ENCODE data around the gene ATG16L2.

ATG16L2 gene

GRCh38 chr11:72860010-72860409 is 45.8 kb downstream of the ATG16L2 start:
- no peaks in the 10 kb centered on the region for H3K27me3 ChIP-seq (ENCODE audit: control insufficient read depth, insufficient read depth, low read length)
- peaks cover 26% of the 10 kb centered on the region for H3K4me1 ChIP-seq (ENCODE audit: control insufficient read depth, insufficient read depth, low read length)
- no peak overlapping the region for H3K4me3 ChIP-seq (ENCODE audit: low read length)
- no peaks in the 10 kb centered on the region for H3K9me3 ChIP-seq (replicated peaks; ENCODE audit: low read length)
- no peak overlapping the region for H3K4me2 ChIP-seq (ENCODE audit: low read length)
- no peak overlapping the region for H3K9ac ChIP-seq (ENCODE audit: low read depth, low read length)
- no peaks in the 10 kb centered on the region for H3K36me3 ChIP-seq (ENCODE audit: insufficient read depth, low read length)

GRCh38 chr11:72860592-72860991 is 46.4 kb downstream of the ATG16L2 start:
- H3K4me1 ChIP-seq (ENCODE audit: control insufficient read depth, insufficient read depth, low read length), result peaks cover 31% of the 10 kb centered on the region
- H3K4me3 ChIP-seq (ENCODE audit: low read length), result no peak overlapping the region
- H3K9ac ChIP-seq (ENCODE audit: low read depth, low read length), result no peak overlapping the region
- H3K36me3 ChIP-seq (ENCODE audit: insufficient read depth, low read length), result no peaks in the 10 kb centered on the region
- no peaks in the 10 kb centered on the region for H3K9me3 ChIP-seq (replicated peaks; ENCODE audit: low read length)
- no peak overlapping the region for H3K4me2 ChIP-seq (ENCODE audit: low read length)
- H3K27me3 ChIP-seq (ENCODE audit: control insufficient read depth, insufficient read depth, low read length), result no peaks in the 10 kb centered on the region

GRCh38 chr11:72863091-72863490 is 48.9 kb downstream of the ATG16L2 start:
- H3K9me3 ChIP-seq (replicated peaks; ENCODE audit: low read length), result no peaks in the 10 kb centered on the region
- H3K4me2 ChIP-seq (ENCODE audit: low read length), result no peak overlapping the region
- no peak overlapping the region for H3K4me3 ChIP-seq (ENCODE audit: low read length)
- H3K27me3 ChIP-seq (ENCODE audit: control insufficient read depth, insufficient read depth, low read length), result no peaks in the 10 kb centered on the region
- H3K36me3 ChIP-seq (ENCODE audit: insufficient read depth, low read length), result peaks cover 9% of the 10 kb centered on the region
- H3K9ac ChIP-seq (ENCODE audit: low read depth, low read length), result no peak overlapping the region
- H3K4me1 ChIP-seq (ENCODE audit: control insufficient read depth, insufficient read depth, low read length), result peaks cover 24% of the 10 kb centered on the region

GRCh38 chr11:72863916-72864315 is 49.7 kb downstream of the ATG16L2 start:
- H3K4me2 ChIP-seq (ENCODE audit: low read length), result no peak overlapping the region
- H3K27me3 ChIP-seq (ENCODE audit: control insufficient read depth, insufficient read depth, low read length), result no peaks in the 10 kb centered on the region
- peaks cover 9% of the 10 kb centered on the region for H3K36me3 ChIP-seq (ENCODE audit: insufficient read depth, low read length)
- H3K9me3 ChIP-seq (replicated peaks; ENCODE audit: low read length), result no peaks in the 10 kb centered on the region
- no peak overlapping the region for H3K9ac ChIP-seq (ENCODE audit: low read depth, low read length)
- H3K4me3 ChIP-seq (ENCODE audit: low read length), result no peak overlapping the region
- H3K4me1 ChIP-seq (ENCODE audit: control insufficient read depth, insufficient read depth, low read length), result peaks cover 24% of the 10 kb centered on the region

GRCh38 chr11:72864702-72865655 is 50.8 kb downstream of the ATG16L2 start:
- H3K4me2 ChIP-seq (ENCODE audit: low read length), result peak overlapping the region; percentile 66
- no peaks in the 10 kb centered on the region for H3K9me3 ChIP-seq (replicated peaks; ENCODE audit: low read length)
- H3K36me3 ChIP-seq (ENCODE audit: insufficient read depth, low read length), result peaks cover 9% of the 10 kb centered on the region
- no peaks in the 10 kb centered on the region for H3K27me3 ChIP-seq (ENCODE audit: control insufficient read depth, insufficient read depth, low read length)
- H3K4me1 ChIP-seq (ENCODE audit: control insufficient read depth, insufficient read depth, low read length), result peaks cover 24% of the 10 kb centered on the region
- H3K4me3 ChIP-seq (ENCODE audit: low read length), result no peak overlapping the region
- no peak overlapping the region for H3K9ac ChIP-seq (ENCODE audit: low read depth, low read length)

- H3K9ac ChIP-seq (ENCODE audit: low read depth, low read length), result no peak overlapping the region
- H3K36me3 ChIP-seq (ENCODE audit: insufficient read depth, low read length), result peaks cover 9% of the 10 kb centered on the region
- no peak overlapping the region for H3K4me2 ChIP-seq (ENCODE audit: low read length)
- H3K4me3 ChIP-seq (ENCODE audit: low read length), result no peak overlapping the region
- H3K4me1 ChIP-seq (ENCODE audit: control insufficient read depth, insufficient read depth, low read length), result peaks cover 24% of the 10 kb centered on the region
- H3K9me3 ChIP-seq (replicated peaks; ENCODE audit: low read length), result no peaks in the 10 kb centered on the region
- H3K27me3 ChIP-seq (ENCODE audit: control insufficient read depth, insufficient read depth, low read length), result no peaks in the 10 kb centered on the region
These were observed 53.8 kb downstream of the ATG16L2 start for GRCh38 chr11:72867970-72868369.

GRCh38 chr11:72869831-72870230 is 55.6 kb downstream of the ATG16L2 start:
- Histone ChIP-seq H3K9me3 (replicated peaks; ENCODE audit: low read length) (no peaks in the 10 kb centered on the region), H3K4me2 (ENCODE audit: low read length) (no peak overlapping the region), H3K9ac (ENCODE audit: low read depth, low read length) (no peak overlapping the region), H3K36me3 (ENCODE audit: insufficient read depth, low read length) (peaks cover 9% of the 10 kb centered on the region), H3K4me1 (ENCODE audit: control insufficient read depth, insufficient read depth, low read length) (peaks cover 12% of the 10 kb centered on the region), H3K27me3 (ENCODE audit: control insufficient read depth, insufficient read depth, low read length) (no peaks in the 10 kb centered on the region), H3K4me3 (ENCODE audit: low read length) (no peak overlapping the region)

GRCh38 chr11:72871119-72871518 is 56.9 kb downstream of the ATG16L2 start:
- Histone ChIP-seq H3K4me3 (ENCODE audit: low read length) (no peak overlapping the region), H3K4me1 (ENCODE audit: control insufficient read depth, insufficient read depth, low read length) (peaks cover under 1% of the 10 kb centered on the region), H3K36me3 (ENCODE audit: insufficient read depth, low read length) (peaks cover 13% of the 10 kb centered on the region), H3K27me3 (ENCODE audit: control insufficient read depth, insufficient read depth, low read length) (no peaks in the 10 kb centered on the region), H3K9ac (ENCODE audit: low read depth, low read length) (no peak overlapping the region), H3K4me2 (ENCODE audit: low read length) (no peak overlapping the region), H3K9me3 (replicated peaks; ENCODE audit: low read length) (no peaks in the 10 kb centered on the region)

GRCh38 chr11:72872012-72872411 is 57.8 kb downstream of the ATG16L2 start:
- H3K36me3 ChIP-seq (ENCODE audit: insufficient read depth, low read length), result peaks cover 12% of the 10 kb centered on the region
- no peak overlapping the region for H3K4me2 ChIP-seq (ENCODE audit: low read length)
- H3K4me1 ChIP-seq (ENCODE audit: control insufficient read depth, insufficient read depth, low read length), result no peaks in the 10 kb centered on the region
- H3K9ac ChIP-seq (ENCODE audit: low read depth, low read length), result no peak overlapping the region
- no peaks in the 10 kb centered on the region for H3K27me3 ChIP-seq (ENCODE audit: control insufficient read depth, insufficient read depth, low read length)
- H3K9me3 ChIP-seq (replicated peaks; ENCODE audit: low read length), result no peaks in the 10 kb centered on the region
- no peak overlapping the region for H3K4me3 ChIP-seq (ENCODE audit: low read length)

GRCh38 chr11:72875736-72876135 is 61.5 kb downstream of the ATG16L2 start:
- Histone ChIP-seq H3K27me3 (ENCODE audit: control insufficient read depth, insufficient read depth, low read length) (no peaks in the 10 kb centered on the region), H3K4me1 (ENCODE audit: control insufficient read depth, insufficient read depth, low read length) (no peaks in the 10 kb centered on the region), H3K4me2 (ENCODE audit: low read length) (no peak overlapping the region), H3K36me3 (ENCODE audit: insufficient read depth, low read length) (peaks cover 5% of the 10 kb centered on the region), H3K9ac (ENCODE audit: low read depth, low read length) (no peak overlapping the region), H3K9me3 (replicated peaks; ENCODE audit: low read length) (no peaks in the 10 kb centered on the region), H3K4me3 (ENCODE audit: low read length) (no peak overlapping the region)

GRCh38 chr11:72876147-72876546 is 61.9 kb downstream of the ATG16L2 start:
- Histone ChIP-seq H3K27me3 (ENCODE audit: control insufficient read depth, insufficient read depth, low read length) (no peaks in the 10 kb centered on the region), H3K36me3 (ENCODE audit: insufficient read depth, low read length) (peaks cover 5% of the 10 kb centered on the region), H3K4me2 (ENCODE audit: low read length) (no peak overlapping the region)

More at GRCh38 chr11:72876147-72876546, 61.9 kb downstream of the ATG16L2 start:
- Histone ChIP-seq H3K9me3 (replicated peaks; ENCODE audit: low read length) (no peaks in the 10 kb centered on the region), H3K4me3 (ENCODE audit: low read length) (no peak overlapping the region), H3K4me1 (ENCODE audit: control insufficient read depth, insufficient read depth, low read length) (no peaks in the 10 kb centered on the region), H3K9ac (ENCODE audit: low read depth, low read length) (no peak overlapping the region)

Measured in skeletal muscle satellite cell (primary cell).